Measurements from ENCODE around the gene SCCPDH.

Gene SCCPDH

DNA sequence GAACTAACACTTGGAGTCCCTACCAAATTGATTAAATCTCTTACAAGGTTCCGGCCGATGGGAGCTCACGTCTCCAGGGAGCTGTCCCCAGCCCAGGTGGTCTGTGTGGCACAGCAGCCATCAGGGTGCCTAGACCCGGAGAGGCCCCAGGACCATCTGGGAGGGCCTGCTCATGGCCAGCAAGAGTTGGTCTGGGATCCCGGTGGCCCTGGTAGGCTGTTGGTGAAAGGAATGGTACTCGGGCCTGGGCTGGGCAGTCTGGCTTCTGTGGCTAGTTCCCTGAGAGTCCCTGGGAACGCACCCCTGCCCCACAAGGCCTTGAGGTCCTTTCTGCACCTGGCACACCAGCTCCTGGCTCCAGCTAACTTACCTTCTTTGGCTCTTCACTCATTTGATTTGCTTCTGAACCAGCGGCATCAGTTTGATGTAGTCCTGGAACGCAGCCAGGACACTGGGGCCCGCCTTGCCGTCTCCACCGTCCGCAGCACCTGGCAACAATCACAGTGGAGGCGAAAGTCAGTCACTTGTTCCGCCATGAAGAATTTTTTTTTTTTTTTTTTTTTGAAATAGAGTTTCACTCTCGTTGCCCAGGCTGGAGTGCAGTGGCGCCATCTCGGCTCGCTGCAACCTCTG lies 62.5 kb downstream of the SCCPDH start:
- no peak for DNase-seq (ENCODE audit: low read depth)

GRCh38 chr1:246787781-246788513 lies 63.7 kb downstream of the SCCPDH start:
- no peak for DNase-seq (ENCODE audit: low read depth)

DNA sequence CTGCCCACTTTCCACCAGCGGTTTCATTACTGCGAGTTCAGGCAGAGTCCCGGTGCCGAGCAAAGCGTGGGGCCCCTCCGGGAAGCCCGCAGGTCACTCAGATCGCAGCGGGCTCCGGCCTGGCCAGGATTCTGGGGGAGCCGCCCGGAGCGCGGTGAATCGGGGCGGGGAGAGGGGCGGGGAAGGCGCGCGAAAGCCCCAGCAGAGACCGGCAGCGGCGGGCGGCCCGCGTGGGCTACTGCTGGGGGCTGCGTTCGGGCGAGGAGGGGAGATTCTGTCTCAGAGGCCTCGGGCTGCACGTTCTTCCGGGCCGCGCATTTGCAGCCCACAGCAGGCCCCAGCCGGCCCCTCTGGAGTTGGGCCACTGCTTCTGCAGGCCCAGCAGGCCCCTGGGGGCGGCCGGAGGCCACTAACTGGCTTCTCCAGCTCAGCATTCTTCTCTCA lies 64.7 kb downstream of the SCCPDH start:
- DNase-seq (ENCODE audit: low read depth): no peak

GRCh38 chr1:246789454-246790339 lies 65.5 kb downstream of the SCCPDH start:
- DNase-seq (ENCODE audit: low read depth): no peak

GRCh38 chr1:246790364-246790763 lies 66.2 kb downstream of the SCCPDH start:
- no peak for DNase-seq (ENCODE audit: low read depth)

GRCh38 chr1:246790833-246791232 lies 66.6 kb downstream of the SCCPDH start:
- DNase-seq (ENCODE audit: low read depth): no peak

GRCh38 chr1:246791303-246791918 lies 67.2 kb downstream of the SCCPDH start:
- no peak for DNase-seq (ENCODE audit: low read depth)

DNA sequence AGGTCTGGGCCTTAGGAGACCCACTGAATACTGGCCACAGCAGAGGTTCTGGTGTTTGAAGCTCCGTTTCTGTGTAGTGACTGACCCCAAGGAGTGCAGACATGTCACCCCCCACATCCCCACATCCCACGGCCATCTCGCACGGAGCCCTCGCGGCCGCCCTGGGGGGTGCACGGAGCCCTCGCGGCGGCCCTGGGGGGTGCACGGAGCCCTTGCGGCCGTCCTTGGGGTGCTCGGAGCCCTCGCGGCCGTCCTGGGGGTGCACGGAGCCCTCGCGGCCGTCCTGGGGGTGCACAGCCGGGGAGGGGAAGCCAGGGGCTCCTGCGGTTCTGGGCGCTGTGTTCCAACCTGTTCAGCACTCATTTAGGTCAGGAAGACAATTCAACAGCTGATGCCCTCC lies 68.4 kb downstream of the SCCPDH start:
- no peak for DNase-seq (ENCODE audit: low read depth)

GRCh38 chr1:246793356-246793896 lies 69.2 kb downstream of the SCCPDH start:
- DNase-seq (ENCODE audit: low read depth): no peak

- no peak for DNase-seq (ENCODE audit: low read depth)
Measured at GRCh38 chr1:246794048-246794827, 70.0 kb downstream of the SCCPDH start.

DNA sequence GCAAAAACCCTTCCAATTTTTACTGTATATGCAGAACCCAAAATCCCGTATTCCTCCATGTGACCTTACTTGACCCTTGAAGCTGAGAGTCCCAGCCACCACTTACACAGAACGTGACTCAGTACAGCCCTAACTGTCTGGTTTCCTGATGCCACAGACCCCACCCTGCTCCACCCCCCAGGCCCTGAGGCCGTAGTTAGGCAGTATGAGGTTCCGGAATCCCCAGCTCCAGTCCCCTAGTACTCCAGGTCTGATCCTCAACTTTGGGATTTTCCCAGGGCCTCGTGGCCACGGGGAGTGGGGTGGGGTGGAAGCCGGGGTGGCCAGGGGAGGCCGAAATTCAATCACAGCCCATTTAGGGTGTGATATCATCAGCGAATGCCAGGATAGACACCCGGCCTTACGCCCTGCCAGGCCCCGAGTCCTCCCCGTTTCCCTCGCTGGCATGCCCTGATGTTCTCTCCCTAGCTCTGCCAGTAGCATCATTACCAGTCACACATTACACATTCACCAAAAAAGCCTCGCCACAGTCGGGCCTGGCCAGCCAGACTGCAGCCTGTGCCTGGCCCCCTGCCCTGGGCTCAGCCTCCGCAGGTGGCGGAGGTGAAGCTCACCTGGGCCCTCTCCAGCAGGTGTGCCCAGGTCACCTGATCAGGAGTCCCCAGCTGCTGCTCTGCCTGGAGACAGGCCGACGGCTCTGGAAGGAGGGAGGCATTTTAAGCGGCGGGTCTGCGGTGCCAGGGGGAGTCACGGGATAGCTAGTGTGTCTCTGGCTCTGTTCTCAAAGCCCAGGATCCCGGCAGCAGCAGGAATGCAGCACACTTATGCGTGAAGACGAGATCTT lies 70.8 kb downstream of the SCCPDH start:
- no peak for DNase-seq (ENCODE audit: low read depth)

DNA sequence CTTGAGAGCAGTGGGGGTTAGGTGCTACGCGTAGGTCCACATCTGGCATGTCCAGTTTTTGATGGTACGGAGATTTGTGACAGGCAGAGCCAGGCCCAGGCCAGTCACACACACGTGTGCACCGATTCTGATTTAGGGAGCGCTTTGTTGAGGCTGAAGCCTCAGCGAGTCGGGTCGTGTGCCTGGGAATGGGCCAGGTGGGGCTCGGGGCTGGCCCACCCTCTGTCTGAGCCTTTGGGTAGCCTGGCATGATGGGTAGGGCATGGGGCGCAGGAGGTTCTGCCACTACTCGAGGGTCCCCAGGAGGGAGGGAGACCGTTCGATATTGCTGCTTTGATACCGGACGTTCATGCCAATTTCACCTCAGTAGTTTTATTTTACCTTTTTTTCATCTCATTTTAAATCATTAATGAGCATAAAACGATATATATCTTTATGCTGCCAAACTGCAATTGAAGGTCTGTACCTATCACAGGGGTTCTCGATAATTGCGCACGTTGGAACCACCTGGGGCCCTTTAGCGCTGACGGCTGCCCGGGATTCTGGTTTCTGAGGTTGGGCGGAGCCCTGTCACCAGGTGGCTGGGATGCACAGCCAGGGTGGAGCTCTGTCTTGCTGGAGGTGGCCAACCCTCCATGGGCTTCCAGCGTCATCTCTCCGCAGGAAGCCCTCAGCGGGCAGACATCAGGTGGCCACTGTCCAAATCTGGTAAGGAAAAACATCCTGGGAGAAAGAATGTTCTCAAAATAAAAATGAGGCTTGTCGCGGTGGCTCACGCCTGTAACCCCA lies 71.9 kb downstream of the SCCPDH start:
- no peak for DNase-seq (ENCODE audit: low read depth)

- DNase-seq (ENCODE audit: low read depth): no peak
Measured at GRCh38 chr1:246797157-246797556, 72.9 kb downstream of the SCCPDH start.

DNA sequence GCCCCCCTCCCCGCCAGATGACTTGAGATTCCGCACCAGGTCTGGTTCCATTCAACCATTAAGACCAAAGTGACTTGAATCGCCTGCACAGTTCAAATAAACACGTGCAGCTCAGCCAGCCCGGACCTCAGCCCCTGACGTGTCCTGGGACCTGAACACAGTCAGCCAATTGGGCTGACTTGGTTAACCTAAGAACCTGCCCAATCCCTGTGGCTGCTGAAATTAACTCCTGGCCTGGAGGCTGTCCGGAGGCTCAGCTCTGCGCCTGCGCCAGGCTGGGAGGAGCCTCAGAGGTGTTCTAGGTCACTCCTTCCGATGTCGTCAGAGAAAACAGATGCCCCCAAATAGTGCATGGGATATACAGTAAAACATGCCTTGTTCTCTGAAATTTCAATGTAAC lies 73.4 kb downstream of the SCCPDH start:
- DNase-seq (ENCODE audit: low read depth): no peak

DNA sequence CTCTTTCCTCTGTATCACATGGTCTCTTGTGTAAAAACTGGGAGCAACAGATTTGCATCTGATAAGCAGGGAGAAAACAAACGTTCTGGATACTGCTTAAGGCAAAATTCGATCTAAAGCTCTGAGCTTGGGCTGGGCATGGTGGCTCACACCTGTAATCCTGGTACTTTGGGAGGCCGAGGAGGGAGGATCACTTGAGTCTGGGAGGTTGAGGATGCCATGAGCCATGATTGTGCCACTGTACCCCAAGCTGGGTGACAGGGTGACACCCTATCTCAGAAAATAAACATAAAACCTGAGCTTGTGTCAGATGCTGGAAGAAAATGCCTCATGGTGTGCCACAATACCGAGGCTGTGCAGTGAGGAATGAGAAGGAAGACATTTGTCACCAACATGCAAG lies 73.9 kb downstream of the SCCPDH start:
- no peak for DNase-seq (ENCODE audit: low read depth)

- no peak for DNase-seq (ENCODE audit: low read depth)
Measured at GRCh38 chr1:246798606-246799496, 74.6 kb downstream of the SCCPDH start.

DNA sequence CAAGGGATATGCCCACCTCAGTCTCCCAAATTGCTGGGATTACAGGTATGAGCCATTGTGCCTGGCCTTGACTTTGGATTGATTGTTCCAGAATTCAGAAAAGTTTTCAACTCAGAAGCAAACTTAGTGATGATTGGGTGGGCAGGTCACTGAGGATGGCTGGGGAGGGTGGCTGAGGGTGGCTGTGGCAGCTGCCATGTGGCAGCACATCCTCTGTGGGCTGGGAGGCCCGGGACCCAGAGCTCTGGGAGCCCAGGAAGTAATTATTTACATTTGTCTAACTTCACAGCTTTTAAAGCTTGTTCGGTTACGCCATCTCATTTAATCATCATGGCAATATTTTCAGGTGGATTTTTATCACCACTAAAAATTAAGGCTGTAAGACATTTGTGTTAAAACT lies 76.1 kb downstream of the SCCPDH start:
- DNase-seq (ENCODE audit: low read depth): no peak

DNA sequence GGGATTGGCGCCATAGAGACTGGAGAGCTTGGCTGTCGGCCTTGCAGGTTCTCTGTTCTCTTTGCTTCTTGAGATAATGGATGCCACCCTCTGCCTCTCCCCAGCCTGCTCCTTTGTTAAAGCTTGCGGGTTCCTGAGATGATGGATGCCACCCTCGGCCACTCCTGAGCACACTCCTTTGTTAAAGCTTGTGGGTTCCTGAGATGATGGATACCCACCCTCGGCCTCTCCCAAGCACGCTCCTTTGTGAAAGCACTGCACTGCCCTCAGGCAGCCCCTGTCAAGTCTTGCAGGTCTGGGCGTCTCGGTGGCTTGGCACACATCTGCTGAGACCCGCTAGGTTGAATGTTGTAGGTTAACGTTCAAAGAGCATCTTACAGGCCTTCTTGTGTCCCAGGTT lies 76.5 kb downstream of the SCCPDH start:
- no peak for DNase-seq (ENCODE audit: low read depth)

Data from stimulated activated CD8-positive, alpha-beta memory T cell treated with anti-CD3 and anti-CD28 coated beads, Interleukin-15, amount 100 ng/mL, for 24 hours (primary cell).